ENCODE results near the gene GJB6. TPM values are rescaled to one million over a fixed set of nuclear protein-coding genes. Genes with fewer than 3 reads are reported as not detected.

GJB6 gene
- total and polyA plus RNA-seq, 2 donors (not counting 3 experiments of a cell fraction or from before 2014, with no cell fraction given): not detected

GRCh38 chr13:20209948-20210347 is 22.2 kb downstream of the GJB6 start:
- Histone ChIP-seq H3K4me3 (replicated peaks in 1 of 3; ENCODE audit: insufficient read depth in 1 of 3, low read depth in 1 of 3, low read length in 3 of 3) (no peak overlapping the region), H3K9ac (replicated peaks; ENCODE audit: extremely low read depth, insufficient read depth, low read length) (no peak overlapping the region), H3K9me3 (replicated peaks; ENCODE audit: control insufficient read depth, insufficient read depth, low read length) (no peaks in the 10 kb centered on the region), H3K36me3 (ENCODE audit: control insufficient read depth in 2 of 2, extremely low read depth in 1 of 2, insufficient read depth in 2 of 2, low read length in 2 of 2) (no peaks in the 10 kb centered on the region), H2AFZ (ENCODE audit: low read depth, low read length) (no peak overlapping the region), H3K27me3 (ENCODE audit: control insufficient read depth in 2 of 2, insufficient read depth in 2 of 2, low read length in 2 of 2) (peaks cover 0 to 8% of the 10 kb centered on the region in 2 experiments), H4K20me1 (replicated peaks; ENCODE audit: control insufficient read depth, extremely low read depth, insufficient read depth, low read length) (no peaks in the 10 kb centered on the region), H3K79me2 (ENCODE audit: control insufficient read depth, insufficient read depth, low read length) (no peaks in the 10 kb centered on the region), H3K9me1 (replicated peaks; ENCODE audit: control insufficient read depth, extremely low read depth, insufficient read depth, low read length) (no peaks in the 10 kb centered on the region), H3K4me1 (ENCODE audit: control insufficient read depth, extremely low read depth, insufficient read depth, low read length) (no peaks in the 10 kb centered on the region), H3K27ac (ENCODE audit: insufficient read depth, low read depth, low read length) (no peak overlapping the region), H3K4me2 (ENCODE audit: insufficient read depth, low read length) (no peak overlapping the region)
- no TSS peak for BruUV-seq (replicated peaks)
- DNase-seq (ENCODE audit: low read depth, low spot score) (no peak), FAIRE-seq (no peak)
- ChIA-PET CTCF (interaction anchor here (1.5 kb wide), 1 partner anchor 13 kb away, joined by 10 read pairs; no protein-coding TSS in a partner anchor), POLR2A (no interaction called here)
- no peak for TF ChIP-seq POLR2AphosphoS5 (IDR thresholded peaks at IDR 0.05; ENCODE audit: insufficient read depth, low read depth, low read length)
- intact Hi-C loops (cut with micrococcal nuclease): no loop called here
- dilution Hi-C loops (cut with MboI; ENCODE audit: extremely low pct_ligation_motif_present, low sequenced_read_pairs): no loop called here

GRCh38 chr13:20206698-20207235 is 25.4 kb downstream of the GJB6 start:
- H3K9me3 ChIP-seq (replicated peaks; ENCODE audit: control insufficient read depth, insufficient read depth, low read length): no peaks in the 10 kb centered on the region
- FAIRE-seq (no peak), DNase-seq (ENCODE audit: low read depth, low spot score) (no peak)
- no peak overlapping the region for H2AFZ ChIP-seq (ENCODE audit: low read depth, low read length)
- H3K4me1 ChIP-seq (ENCODE audit: control insufficient read depth, extremely low read depth, insufficient read depth, low read length): no peaks in the 10 kb centered on the region
- no peak overlapping the region for H3K27ac ChIP-seq (ENCODE audit: insufficient read depth, low read depth, low read length)
- no TSS peak for BruUV-seq (replicated peaks)
- H4K20me1 ChIP-seq (replicated peaks; ENCODE audit: control insufficient read depth, extremely low read depth, insufficient read depth, low read length): no peaks in the 10 kb centered on the region
- CTCF ChIA-PET: no interaction called here
- intact Hi-C loops (cut with micrococcal nuclease): no loop called here
- TF ChIP-seq CTCF (IDR thresholded peaks at IDR 0.05; ENCODE audit: extremely low read depth in 1 of 2, insufficient read depth in 1 of 2, low read depth in 1 of 2, low read length in 2 of 2) (no peak), MYC (IDR thresholded peaks at IDR 0.05; ENCODE audit: low read depth, low read length) (no peak), JUN (IDR thresholded peaks at IDR 0.05; ENCODE audit: borderline replicate concordance, insufficient read depth, insufficient read length, low read depth) (no peak), POLR2A (IDR thresholded peaks at IDR 0.05; ENCODE audit: low read depth, low read length) (no peak), MAX (IDR thresholded peaks at IDR 0.05; ENCODE audit: insufficient read depth, insufficient read length) (no peak), FOS (IDR thresholded peaks at IDR 0.05; ENCODE audit: borderline replicate concordance, insufficient read depth, low read length) (no peak), GATA2 (IDR thresholded peaks at IDR 0.05; ENCODE audit: insufficient read depth, insufficient read length, low read depth, low read length) (no peak), POLR2AphosphoS5 (IDR thresholded peaks at IDR 0.05; ENCODE audit: insufficient read depth, low read depth, low read length) (no peak), EZH2 (IDR thresholded peaks at IDR 0.05; ENCODE audit: borderline replicate concordance, low read depth, low read length, severe bottlenecking) (no peak)
- no peaks in the 10 kb centered on the region for H3K36me3 ChIP-seq (ENCODE audit: control insufficient read depth in 2 of 2, extremely low read depth in 1 of 2, insufficient read depth in 2 of 2, low read length in 2 of 2)
- dilution Hi-C loops (cut with MboI; ENCODE audit: extremely low pct_ligation_motif_present, low sequenced_read_pairs): no loop called here
- POLR2A ChIA-PET: no interaction called here
- no peaks in the 10 kb centered on the region for H3K9me1 ChIP-seq (replicated peaks; ENCODE audit: control insufficient read depth, extremely low read depth, insufficient read depth, low read length)
- peaks cover 7 to 15% of the 10 kb centered on the region in 2 experiments for H3K27me3 ChIP-seq (ENCODE audit: control insufficient read depth in 2 of 2, insufficient read depth in 2 of 2, low read length in 2 of 2)
- no peaks in the 10 kb centered on the region for H3K79me2 ChIP-seq (ENCODE audit: control insufficient read depth, insufficient read depth, low read length)
- no peak overlapping the region for H3K4me3 ChIP-seq (replicated peaks in 1 of 3; ENCODE audit: insufficient read depth in 1 of 3, low read depth in 1 of 3, low read length in 3 of 3)
- H3K9ac ChIP-seq (replicated peaks; ENCODE audit: extremely low read depth, insufficient read depth, low read length): no peak overlapping the region
- no peak overlapping the region for H3K4me2 ChIP-seq (ENCODE audit: insufficient read depth, low read length)
